ENCODE measurements around the gene RECQL5. TPM values are rescaled to one million over a fixed set of nuclear protein-coding genes. Genes with fewer than 3 reads are reported as not detected.
"Not testable (repeated sequence)": the region's sequence is repeated elsewhere in the genome, so short reads cannot be mapped to it uniquely, and the experiment has no call there.

The RECQL5 gene
- total RNA-seq, 2 donors from 2014 or later, result 35.1 to 47.4 TPM

GRCh38 chr17:75642784-75643642 lies 23.9 kb downstream of the RECQL5 start:
- no peak overlapping the region for H3K27ac Mint-ChIP-seq
- ATAC-seq (no peak), DNase-seq (ENCODE audit: low spot score in 2 of 2) (no peak)
- H3K9me3 Mint-ChIP-seq, result no peaks in the 10 kb centered on the region
- no peaks in the 10 kb centered on the region for H3K36me3 Mint-ChIP-seq

GRCh38 chr17:75642182-75642783 lies 24.7 kb downstream of the RECQL5 start:
- peak overlapping the region in 1 of 2 donors; percentile 36 for H3K27ac Mint-ChIP-seq
- DNase-seq (ENCODE audit: low spot score in 2 of 2) (no peak), ATAC-seq (no peak)
- H3K36me3 Mint-ChIP-seq, result no peaks in the 10 kb centered on the region
- no peaks in the 10 kb centered on the region for H3K9me3 Mint-ChIP-seq

GRCh38 chr17:75641343-75641742 lies 25.6 kb downstream of the RECQL5 start:
- H3K36me3 Mint-ChIP-seq, result no peaks in the 10 kb centered on the region
- DNase-seq (ENCODE audit: low spot score in 2 of 2) (no peak), ATAC-seq (no peak)
- H3K9me3 Mint-ChIP-seq, result no peaks in the 10 kb centered on the region
- H3K27ac Mint-ChIP-seq, result no peak overlapping the region

GRCh38 chr17:75640556-75641119 lies 26.3 kb downstream of the RECQL5 start:
- ATAC-seq (no peak), DNase-seq (ENCODE audit: low spot score in 2 of 2) (no peak)
- Mint-ChIP-seq H3K27ac (no peak overlapping the region), H3K36me3 (no peaks in the 10 kb centered on the region), H3K9me3 (no peaks in the 10 kb centered on the region)

- ATAC-seq (no peak), DNase-seq (ENCODE audit: low spot score in 2 of 2) (no peak)
- Mint-ChIP-seq H3K36me3 (no peaks in the 10 kb centered on the region), H3K9me3 (no peaks in the 10 kb centered on the region), H3K27ac (no peak overlapping the region)
These were observed 27.0 kb downstream of the RECQL5 start for GRCh38 chr17:75639771-75640555.

GRCh38 chr17:75639327-75639726 lies 27.6 kb downstream of the RECQL5 start:
- no peak for ATAC-seq

GRCh38 chr17:75638893-75639292 lies 28.1 kb downstream of the RECQL5 start:
- Mint-ChIP-seq H3K27ac (no peak overlapping the region), H3K9me3 (no peaks in the 10 kb centered on the region), H3K36me3 (no peaks in the 10 kb centered on the region)
- no peak for ATAC-seq
- DNase-seq (ENCODE audit: low spot score in 2 of 2), result no peak

More at GRCh38 chr17:75639327-75639726, 27.6 kb downstream of the RECQL5 start:
- Mint-ChIP-seq H3K36me3 (no peaks in the 10 kb centered on the region), H3K27ac (no peak overlapping the region), H3K9me3 (no peaks in the 10 kb centered on the region)
- no peak for DNase-seq (ENCODE audit: low spot score in 2 of 2)

GRCh38 chr17:75638039-75638438 lies 28.9 kb downstream of the RECQL5 start:
- not testable (repeated sequence) for H3K9me3 Mint-ChIP-seq; DNase-seq (ENCODE audit: low spot score in 2 of 2); ATAC-seq; H3K27ac Mint-ChIP-seq; H3K36me3 Mint-ChIP-seq

- Mint-ChIP-seq H3K27ac (no peak overlapping the region), H3K36me3 (no peaks in the 10 kb centered on the region), H3K9me3 (no peaks in the 10 kb centered on the region)
- no peak for DNase-seq (ENCODE audit: low spot score in 2 of 2)
- no peak for ATAC-seq
These were observed 29.4 kb downstream of the RECQL5 start for GRCh38 chr17:75637551-75637950.

GRCh38 chr17:75637143-75637538 lies 29.8 kb downstream of the RECQL5 start:
- no peaks in the 10 kb centered on the region for H3K9me3 Mint-ChIP-seq
- ATAC-seq, result no peak
- no peaks in the 10 kb centered on the region for H3K36me3 Mint-ChIP-seq
- H3K27ac Mint-ChIP-seq, result no peak overlapping the region
- DNase-seq (ENCODE audit: low spot score in 2 of 2), result no peak

GRCh38 chr17:75636381-75637142 lies 30.4 kb downstream of the RECQL5 start:
- no peaks in the 10 kb centered on the region for H3K36me3 Mint-ChIP-seq
- no peaks in the 10 kb centered on the region for H3K9me3 Mint-ChIP-seq
- no peak overlapping the region for H3K27ac Mint-ChIP-seq
- ATAC-seq (no peak), DNase-seq (ENCODE audit: low spot score in 2 of 2) (no peak)

GRCh38 chr17:75635610-75636202 lies 31.2 kb downstream of the RECQL5 start:
- Mint-ChIP-seq H3K9me3 (no peaks in the 10 kb centered on the region), H3K27ac (no peak overlapping the region), H3K36me3 (no peaks in the 10 kb centered on the region)
- DNase-seq (ENCODE audit: low spot score in 2 of 2) (no peak), ATAC-seq (no peak)

GRCh38 chr17:75634754-75635609 lies 32.0 kb downstream of the RECQL5 start:
- Mint-ChIP-seq H3K27ac (no peak overlapping the region), H3K9me3 (no peaks in the 10 kb centered on the region), H3K36me3 (no peaks in the 10 kb centered on the region)
- ATAC-seq, result no peak
- no peak for DNase-seq (ENCODE audit: low spot score in 2 of 2)

GRCh38 chr17:75634376-75634740 lies 32.6 kb downstream of the RECQL5 start:
- H3K27ac Mint-ChIP-seq, result no peak overlapping the region
- H3K36me3 Mint-ChIP-seq, result no peaks in the 10 kb centered on the region
- no peak for ATAC-seq
- no peak for DNase-seq (ENCODE audit: low spot score in 2 of 2)
- H3K9me3 Mint-ChIP-seq, result no peaks in the 10 kb centered on the region
